GM21717 (cell line): Measurements from ENCODE around the gene MPP3.

Source experiments
- ATAC-seq: cut with Tn5 transposase; IDR thresholded peaks from one replicate; pipeline ENCODE4 v1.9.1; 2021; ENCODE audit warnings: mild to moderate bottlenecking, moderate library complexity; ENCODE audit not compliant: unreplicated experiment

The MPP3 gene

DNA sequence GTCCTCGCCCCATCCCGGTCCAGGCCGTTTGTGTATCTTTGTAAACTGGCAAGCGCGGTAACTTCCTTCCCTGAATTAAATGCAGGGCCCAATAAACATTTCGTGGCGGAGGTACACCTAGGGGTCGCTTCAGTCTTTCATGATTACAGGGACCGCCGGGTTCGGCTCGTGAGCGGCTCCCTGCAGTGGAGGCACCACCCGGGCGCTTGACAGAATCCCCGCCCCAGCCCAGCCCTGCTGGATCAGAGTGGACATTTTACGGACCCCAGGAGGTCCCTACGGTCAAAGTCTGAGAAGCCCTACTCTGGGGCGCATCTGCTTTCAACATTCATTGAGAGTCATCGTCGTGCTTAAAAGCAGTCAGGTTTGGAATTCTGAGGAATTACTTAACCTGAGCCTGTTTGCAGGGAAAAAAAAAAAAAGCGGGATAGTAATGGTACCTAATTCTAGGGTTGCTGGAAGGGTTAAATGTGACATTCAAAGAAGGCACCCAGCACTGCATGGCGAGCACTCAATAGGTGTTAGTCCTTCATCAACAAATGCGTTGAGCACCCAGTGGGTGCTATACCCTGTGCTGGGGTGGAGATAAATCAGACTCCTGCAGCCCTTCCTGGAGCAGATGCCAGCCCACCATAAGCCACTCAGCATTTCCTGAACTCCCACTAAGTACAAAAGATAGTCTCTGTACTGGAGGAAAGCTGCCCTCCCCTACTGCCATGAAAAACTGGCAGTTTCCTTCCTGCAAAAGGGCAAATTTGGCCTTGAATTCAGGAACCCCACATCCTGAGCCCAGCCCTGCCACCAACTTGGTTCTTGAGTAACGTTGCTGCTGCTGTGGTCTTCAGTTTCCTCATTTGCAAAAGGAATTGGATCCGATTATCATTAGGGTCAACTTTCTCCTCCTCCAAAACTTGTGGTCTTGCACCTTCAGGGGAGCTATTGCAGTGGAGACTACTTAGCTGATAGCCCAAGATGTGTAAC, 53.5 kb downstream of the MPP3 start:
- no peak for ATAC-seq

DNA sequence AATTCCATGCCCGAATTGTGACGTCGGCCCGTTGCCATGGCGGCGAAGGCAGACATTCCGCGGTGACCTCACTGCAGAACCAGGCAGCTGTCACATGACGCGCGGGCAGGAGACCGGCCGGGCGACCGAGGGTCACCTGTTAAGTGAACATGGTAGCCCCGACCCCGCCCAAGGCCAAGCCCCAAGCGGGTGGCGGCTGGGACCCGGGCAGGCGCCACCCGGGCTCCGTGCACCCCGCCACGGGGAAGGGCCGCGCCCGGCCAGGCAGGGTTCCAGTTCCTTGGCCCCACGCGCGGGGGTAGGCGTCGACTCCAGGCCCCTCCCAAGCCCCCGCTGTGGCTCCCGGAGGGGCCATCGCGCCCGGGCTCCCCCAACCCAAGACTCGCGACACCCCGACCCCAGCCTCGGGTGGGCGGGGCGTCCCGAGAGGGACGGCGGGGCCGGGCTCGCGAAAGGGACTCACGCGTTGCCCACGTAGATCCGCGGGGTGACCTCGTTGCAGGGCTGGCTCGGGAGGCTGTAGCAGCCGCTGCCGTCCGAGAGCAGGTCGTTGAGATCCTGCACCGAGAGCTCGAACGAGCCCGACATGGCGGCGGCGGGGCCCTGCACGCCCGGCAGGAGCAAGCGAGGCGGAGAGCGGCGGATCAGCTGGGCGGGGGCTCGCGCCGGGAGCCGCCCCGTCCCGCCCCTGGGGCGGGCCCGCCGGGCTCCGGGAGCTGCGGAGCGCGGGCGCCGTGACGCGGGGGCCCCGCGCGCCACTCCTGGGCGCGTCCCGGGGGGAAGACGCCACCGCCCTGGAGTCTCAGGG, 54.4 kb downstream of the MPP3 start, which contains the start of gene DUSP3:
DUSP3 (minus strand) TSS at position 641 of the 808 bp plus-strand sequence; CDS start at position 588, 53 bp downstream.
- peak; percentile 72 for ATAC-seq

DNA sequence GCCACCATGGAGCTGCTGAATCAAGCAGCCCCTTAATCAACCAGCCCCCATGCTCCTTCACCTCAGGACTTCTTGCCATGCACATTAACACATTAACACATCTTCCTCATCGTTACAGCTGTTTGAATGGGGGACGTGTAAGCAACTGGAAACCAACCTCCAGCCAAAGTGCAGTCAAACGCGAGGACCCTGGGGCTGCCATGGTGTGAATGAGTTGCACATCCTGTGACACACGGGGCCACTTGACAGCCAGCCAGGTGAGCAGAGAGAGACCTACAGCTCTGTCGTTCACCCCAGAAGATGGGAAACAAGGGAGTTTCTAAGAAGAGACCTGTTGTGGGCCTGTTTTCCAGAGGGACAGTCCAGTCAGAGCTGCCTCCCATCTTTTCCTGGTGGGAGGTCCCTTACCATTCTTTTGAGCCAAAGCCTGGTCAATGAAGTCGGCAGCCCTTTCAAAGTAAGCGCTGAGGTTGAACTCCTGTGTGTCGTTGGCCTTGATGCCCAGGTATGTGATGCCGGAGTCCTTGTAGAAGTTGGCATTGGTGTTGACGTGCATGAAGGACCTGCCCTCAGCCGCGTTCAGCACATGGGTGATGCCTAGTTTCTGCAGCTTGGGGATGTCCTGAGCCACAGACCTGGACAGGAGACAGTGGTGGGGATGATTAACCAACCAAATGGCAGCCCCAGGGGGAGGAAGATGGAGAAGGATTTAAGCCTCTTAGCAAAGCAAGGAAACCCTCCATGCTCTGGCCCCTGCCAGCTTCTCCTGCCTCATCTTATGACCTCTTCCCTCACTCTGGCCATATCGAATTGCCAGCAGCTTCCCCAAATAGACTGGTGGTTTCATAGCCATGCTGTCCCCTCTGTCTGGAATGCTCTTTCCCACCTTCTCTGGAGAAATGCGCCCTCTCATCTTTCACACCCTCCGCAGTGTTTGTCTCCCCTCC, 58.4 kb downstream of the MPP3 start:
- ATAC-seq = no peak

DNA sequence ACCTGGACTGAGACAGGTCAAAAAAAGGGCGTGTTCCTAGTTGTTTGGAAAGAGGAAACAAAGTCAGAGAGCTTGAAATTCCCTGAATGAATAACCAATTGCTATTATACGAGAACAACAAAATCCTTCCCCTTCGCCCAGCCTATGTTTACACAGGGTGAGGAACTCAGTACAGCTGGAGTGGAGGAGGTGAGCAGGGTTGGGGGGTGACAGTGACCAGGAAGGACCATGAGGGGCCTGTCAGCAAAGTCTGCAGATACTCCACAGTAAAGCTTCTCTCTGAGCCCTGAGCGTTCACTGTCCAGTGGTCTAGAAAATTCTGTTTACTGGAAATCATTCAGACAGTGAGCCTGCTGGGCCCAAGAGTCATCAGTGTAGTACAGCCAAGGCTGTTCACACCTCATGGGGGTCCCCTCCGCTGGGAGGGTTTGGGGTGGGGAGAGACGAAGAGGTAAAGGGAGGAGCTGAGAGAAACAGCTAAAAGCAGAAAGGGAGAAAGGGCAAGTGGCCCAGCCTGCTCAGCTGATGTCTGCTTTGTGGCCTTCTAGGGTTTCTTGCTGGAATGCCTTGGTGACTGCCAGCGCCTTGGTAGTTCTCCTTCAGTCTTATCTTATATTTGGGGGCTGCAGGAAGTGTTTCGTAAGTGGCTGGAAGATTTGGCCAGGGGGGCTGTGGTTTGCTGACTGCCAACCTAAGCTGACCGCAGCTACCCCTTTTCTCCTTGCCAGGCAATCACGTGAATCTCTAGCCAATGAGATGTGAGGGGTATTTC, 59.9 kb downstream of the MPP3 start:
- no peak for ATAC-seq

DNA sequence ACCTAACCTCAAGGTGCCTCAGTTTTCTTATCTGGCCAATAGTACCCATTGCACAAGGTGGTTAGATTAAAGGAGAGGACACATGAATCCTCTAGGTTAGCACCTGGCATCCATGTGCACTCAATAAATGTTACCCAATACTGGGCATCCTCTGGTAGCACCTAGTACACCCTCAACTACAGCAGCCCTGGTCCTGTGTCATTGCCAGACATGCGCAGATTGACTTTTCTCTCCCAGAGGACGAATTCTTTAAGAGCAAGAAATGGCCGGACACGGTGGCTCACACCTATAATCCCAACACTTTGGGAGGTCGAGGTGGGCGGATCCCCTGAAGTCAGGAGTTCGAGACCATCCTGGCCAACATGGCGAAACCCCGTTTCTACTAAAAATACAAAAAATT, 61.5 kb downstream of the MPP3 start:
- no peak for ATAC-seq

DNA sequence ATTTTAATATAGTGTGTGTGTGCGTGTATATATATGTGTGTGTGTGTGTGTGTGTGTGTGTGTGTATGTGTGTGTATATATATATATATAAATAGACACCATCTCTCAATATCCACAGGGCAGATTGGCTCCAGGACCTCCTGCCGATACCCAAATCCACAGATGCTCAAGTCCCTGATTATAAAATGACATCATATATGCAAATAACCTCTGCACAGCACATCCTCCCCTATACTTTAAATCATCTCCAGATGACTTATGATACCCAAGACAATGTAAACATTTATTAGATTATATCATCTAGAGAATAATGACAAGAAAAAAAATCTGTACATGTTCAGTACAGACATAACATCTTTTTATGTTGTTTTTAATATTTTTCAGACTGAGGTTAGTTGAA, 62.0 kb downstream of the MPP3 start:
- no peak for ATAC-seq

DNA sequence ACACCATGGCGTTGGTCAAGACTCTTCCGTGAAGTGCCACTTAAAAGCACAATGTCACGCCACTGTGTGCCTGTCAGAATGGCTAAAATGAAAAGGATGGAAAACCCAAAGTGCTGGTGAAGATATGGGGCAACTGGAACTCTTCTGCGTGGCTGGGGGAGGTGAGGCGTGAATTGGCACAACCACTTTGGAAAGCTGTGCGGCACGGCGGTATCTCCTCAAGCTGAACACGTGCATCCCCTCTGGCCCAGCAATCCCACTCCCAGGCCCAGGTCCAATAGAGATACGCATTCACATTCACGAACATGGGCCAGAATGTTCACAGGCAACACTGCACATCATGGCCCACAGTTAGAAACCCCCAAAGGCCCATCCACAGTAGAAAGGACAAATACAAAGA, 63.1 kb downstream of the MPP3 start:
- no peak for ATAC-seq

DNA sequence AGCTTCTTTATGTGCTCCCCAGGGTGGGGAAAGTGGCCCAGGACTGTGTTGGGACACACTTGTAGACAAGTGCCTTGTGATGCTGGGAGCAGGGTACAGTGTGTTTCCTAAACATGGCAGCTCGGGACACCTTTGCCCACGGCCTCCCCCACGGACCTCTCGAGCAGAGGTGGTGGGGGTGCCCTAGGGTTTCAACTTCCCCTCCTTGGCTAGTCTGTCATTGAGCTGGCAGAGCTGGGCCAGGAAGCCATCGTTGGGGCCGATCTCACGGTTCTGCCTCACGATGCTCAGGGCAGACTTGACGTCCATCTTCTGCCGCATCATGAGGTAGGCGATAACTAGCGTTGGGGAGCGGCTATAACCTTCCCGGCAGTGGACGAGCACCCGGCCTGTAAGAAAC, 63.5 kb downstream of the MPP3 start:
- ATAC-seq = no peak

DNA sequence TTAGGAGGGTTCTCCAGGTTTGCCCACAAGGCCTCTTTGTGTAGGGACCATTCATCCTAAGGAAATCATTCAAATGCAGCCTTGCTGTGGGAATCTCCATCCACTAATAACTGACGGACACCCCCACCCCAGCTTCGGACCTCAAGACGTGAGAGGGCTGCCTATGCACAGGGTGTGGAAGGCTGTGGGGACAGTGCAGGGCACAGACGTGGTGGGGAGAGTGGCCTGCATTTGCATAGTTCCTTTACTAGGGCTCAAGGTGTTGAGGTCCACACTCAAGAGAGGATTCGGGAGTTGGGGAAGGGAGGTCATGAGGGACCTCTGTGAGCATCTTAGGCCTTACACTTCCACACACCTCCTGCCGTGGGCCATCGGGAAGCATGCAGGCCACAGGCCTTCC, 64.0 kb downstream of the MPP3 start:
- ATAC-seq = no peak

DNA sequence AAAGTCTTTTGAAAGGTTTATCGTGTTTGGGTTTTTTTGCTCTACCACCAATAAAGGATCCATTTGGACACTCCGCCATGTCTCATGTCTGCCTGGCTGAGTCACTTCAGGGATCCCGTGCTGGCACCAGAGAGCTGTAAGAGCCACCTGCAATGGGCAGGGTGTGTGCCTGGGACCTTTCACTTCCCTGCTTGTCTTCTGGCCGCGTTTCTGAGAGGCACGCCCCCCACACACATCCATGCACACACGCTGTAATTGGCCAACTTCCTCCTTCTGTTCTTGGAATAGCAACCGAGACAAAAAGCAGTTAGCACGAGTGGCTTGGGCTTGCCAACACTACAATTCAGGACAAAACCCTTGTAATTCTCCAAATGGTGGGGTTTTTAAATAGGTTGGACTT, 64.6 kb downstream of the MPP3 start:
- ATAC-seq = no peak

DNA sequence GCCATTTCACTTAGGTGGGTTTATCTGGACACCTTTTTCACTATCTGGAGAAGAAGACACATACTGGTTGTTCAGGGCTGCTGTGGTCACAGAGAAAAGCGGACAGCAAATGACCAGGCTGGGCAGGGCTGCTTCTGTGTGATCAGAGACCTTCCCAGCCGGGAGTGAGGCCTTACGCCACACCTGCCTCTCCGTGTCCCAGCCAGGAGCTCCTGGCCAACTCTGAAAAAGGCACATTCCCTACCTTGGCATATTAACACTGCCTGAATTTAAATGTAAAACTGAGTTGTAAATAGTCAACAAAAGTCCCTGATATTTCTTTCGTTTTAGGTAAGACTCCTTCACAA, 65.3 kb downstream of the MPP3 start:
- no peak for ATAC-seq

DNA sequence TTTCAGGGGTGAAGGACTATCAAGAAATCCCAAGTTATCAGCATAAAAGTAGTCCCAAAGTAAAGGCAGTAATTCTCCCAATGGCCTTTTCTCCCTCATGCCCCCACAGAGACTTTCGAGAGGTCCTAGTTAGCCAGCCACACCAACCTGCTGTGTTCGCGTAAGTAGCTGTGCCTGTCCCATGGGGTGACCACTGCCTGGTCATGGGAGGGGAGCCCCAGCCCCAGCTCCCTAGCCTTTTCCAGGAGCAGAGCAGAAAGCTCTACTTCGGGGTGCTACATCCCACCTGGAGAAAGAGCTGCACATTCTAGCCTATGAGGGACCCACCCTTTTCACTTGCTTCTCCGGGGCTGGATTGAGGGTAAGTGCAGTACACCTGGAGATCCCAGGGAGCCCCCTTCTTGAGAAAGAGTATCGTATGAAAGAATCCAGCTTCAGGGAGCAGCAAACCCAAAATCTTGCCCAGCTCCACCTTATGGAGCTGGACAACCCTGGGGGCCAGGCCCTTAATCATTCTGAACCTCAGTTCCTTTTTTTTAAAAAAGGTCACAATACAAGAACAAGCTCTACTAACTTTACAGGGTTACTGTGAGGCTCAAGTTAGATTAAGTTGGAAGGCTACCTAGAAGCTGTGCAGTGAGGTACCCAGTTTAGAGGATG, 65.8 kb downstream of the MPP3 start:
- no peak for ATAC-seq

DNA sequence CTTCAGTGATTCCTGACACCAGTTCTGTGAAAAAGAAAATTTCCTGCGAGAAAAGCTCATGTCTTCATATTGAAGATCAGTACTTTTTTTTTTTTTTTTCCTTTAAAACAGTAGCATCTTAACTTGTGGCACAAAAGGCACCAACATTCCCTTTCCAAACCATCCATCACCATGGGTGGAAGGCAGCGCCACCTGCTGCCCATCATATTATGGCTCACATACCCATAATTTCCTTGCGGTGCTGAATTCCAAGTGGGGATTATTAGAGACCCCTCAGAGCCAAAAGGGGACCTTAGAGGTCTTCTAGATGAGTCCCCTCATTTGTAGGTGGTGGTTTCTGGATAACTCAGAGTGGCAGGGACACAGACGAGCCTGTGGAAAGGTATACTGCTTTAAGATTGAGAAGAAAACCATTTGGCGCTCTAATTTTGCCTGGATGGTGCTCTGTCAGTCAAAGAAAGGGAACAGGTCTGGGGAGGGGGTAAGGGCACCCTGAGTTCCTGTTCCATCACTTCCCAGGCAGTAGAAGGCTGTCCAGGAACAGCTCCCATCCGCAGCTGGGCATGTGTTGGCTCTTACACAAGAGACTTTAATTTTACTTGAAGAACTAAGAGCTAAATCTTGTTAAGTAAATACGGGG, 66.4 kb downstream of the MPP3 start:
- ATAC-seq = no peak

DNA sequence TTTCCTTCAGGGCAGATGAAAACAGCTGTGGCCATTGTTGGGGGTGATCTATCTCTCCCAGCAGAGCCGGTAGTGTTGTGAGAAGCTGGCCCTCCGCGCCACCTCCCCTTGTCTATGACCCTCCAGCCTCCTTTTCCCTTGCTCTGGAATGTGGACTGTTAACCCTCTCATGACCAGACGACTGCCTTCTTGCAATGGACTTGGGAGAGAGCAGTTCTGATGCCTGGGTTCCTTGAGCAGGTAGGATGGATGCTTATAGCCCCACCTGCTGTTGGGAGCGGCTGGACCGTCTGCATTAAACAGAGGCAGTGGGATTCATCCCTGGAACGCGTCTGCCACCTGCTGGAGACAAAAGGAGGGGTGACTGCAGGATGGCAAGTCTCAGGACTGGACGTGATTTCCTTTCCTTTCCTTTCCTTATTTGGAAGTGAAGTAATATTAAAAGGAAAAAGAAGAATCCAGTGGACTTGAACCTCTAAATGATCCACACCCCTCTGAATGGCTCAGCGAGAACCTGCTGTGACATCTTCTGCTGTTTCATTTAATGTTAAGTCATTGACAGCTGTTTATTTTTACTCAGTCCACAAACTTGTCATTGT, 72.6 kb downstream of the MPP3 start:
- peak; percentile 49 for ATAC-seq

DNA sequence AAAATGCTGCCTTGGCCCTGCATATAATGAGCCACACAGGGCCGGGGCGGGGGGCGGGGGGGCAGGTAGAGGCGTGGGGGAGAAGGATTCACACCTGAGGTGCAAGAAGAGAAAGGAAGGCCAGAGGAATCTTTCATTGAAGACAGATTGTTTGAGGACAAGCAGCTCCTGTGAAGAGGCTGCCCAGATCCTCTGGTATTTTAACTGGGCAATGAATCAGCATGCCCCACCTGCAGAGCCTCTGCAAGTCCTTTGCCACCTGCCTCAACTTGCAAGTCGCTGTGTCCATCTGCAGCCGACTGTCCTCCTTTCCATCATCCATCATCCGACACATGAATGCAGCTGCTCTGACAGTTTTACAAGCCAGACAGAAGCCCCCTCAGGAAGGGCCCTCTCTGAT, 73.1 kb downstream of the MPP3 start:
- no peak for ATAC-seq

DNA sequence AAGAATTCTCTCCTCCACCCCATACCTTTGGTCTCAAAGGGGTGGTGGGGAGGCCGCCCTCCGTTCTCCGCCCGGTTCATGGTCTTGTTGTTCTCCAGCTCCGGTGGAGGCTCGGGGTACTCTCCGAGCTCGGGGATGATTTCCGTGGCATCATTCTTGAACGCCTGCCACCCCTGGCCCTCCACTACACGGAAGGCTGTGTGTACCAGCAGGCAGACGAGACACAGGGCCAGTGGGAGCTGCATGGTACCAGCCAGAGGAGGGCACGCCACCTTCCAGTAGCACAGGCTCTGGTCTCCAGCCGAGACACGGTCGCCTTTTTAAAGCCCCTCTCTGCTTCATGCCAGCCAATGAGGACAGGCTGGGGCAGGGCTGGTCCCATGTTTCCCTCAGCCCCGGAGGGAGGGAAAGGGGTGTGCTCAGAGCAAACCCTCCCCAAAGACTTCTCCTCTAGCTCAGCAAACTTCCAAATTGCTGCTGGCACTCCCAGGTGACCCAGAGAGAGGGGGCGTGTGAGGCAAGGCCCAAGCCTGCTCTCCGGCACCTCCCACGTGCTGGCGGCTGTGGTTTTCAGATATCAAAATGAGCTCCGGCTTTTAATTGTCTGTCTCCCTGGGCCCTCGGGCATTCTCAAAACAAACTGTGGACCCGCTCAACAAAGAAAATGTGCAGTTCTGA, 74.3 kb downstream of the MPP3 start, which contains the start of gene SOST:
SOST (minus strand) TSS at position 295 of the 678 bp plus-strand sequence; CDS start at position 245, 50 bp downstream.
- no peak for ATAC-seq

DNA sequence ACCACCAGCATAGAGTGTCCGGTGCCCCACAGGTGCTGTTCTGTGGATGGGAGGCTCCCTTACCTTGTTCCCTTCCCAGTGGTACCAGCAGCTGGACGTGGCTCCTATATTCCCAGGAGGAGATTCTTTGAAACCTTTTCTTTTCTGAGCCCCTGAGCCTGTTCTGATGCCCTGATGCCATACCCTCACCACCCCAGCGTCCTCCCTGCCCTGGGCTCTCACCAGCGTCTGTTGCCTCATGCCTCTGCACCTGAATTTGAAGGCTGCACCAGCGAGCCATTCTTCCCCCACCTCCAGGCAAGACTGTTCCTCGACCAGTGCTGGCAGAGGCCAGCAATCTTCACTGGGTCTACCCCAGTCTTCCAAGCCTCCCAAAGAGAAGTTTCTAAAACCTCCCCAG, 74.9 kb downstream of the MPP3 start:
- ATAC-seq = no peak

DNA sequence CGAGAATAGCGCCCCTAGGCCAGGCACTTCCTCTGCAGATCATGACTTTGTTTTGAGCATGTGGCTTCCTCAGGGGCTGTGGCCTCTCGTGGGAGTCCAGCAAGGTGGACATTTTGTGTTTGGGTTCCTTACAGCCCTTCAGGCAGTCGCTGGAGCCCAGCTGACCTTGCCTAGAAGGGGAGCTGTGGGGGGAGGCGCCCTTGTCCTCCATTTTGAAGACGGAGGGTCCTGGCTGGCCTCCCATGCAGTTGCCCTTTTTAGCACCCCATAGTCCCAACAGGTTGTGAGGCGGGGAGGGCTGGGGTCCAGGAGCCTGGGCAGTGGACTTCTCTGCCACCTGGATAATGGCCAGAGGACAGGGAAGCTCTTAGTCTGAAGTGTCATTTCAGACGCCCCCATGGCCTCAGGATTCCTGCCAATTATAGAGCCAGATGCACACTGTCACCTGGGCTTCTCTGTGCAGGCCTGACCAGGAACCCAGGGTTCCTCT, 75.7 kb downstream of the MPP3 start:
- ATAC-seq = no peak
